ENCODE measurements around the gene ERCC6L2.

GRCh38 chr9:95938724-95939123 lies 63.2 kb downstream of the ERCC6L2 start:
- TF ChIP-seq CTCF (IDR thresholded peaks at IDR 0.05), result no peak
- TF ChIP-seq POLR2AphosphoS5 (IDR thresholded peaks at IDR 0.05; ENCODE audit: low read depth, low read length), result no peak
